GM21528 (cell line): ENCODE measurements around the gene ACTN4.

Source experiments
- ATAC-seq: cut with Tn5 transposase; IDR thresholded peaks from one replicate; pipeline ENCODE4 v1.9.1; 2021; ENCODE audit warnings: mild to moderate bottlenecking, moderate library complexity; ENCODE audit not compliant: unreplicated experiment, low FRiP score

The ACTN4 gene

DNA sequence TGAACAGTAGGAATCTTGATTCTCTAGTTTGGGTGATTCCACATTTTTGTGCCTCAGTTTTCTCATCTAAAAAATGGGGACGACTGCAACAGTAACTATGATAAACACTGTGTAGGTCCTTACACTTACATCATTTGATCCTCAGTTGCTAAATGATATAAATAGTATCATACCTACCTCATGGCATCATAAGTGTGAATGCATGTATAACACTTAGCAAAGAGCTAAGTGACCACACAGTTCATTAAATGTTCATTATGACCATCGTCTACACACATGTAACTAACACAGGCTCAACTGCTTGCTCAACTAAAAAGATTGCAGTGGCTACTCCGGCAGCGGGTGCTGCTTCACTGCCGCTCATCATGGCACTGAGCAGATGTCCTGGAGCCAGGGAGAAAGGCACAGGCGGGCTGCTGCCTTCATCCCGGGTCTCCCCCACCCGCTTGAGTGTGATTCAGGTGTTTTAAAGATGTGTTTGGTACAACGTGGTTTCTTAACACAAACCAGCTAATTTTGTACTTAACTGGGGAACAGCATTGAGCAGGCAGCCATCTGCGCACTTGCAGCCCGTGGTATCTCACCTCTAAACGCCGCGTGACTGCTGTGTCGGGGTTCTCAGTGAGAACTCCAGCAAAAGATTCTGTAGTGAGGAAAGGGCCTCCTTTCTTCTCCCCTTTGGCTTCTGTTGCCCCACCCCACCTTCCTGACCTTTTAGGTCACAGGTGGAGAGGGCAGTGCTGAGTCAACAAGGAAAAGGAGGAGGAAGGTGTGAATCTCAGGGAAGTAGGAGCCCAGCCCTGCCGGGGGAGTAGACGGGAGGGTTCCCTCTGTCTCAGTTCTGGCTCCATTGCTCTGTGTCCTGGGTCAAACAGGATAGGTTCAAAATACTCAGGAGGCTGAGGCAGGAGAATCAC is 11.7 kb upstream of the ACTN4 start:
- ATAC-seq: no peak

DNA sequence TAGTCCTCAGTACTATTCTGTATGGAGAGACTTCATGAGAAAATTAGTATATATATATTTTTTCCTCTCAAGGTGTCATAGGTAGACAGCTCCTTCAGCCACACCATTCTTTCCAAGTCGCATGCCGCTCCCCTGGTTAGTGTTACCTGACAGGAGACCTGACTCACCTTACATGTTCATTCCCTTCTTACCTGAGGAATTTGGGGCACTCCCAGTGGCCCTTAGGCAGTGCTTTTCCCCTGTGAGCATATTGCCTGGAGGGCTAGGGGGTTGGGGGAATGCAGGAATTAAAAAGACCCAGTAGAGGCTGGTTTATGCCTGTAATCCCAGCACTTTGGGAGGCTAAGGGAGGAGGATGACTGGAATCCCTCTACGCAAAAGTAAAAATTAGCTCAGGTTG is 9.0 kb upstream of the ACTN4 start:
- ATAC-seq: no peak

DNA sequence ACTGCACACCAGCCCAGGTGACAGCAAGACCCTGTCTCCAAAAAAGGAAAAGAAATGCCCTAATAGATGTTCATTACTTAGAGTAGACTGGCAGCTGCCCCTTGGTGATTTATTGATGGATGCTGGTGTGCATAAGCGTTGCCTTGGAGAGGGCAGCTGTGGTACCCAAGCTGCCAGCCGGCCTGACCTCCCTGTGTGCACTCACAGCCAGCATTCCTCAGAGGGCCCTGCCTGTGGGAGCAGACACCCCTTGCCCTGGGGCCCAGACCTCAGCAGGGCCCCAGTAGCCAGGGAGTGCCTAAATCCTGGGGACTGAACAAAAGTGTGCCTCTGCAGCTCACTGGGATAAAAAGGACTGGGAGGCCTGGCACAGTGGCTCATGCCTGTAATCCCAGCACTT is 7.8 kb upstream of the ACTN4 start:
- no peak for ATAC-seq

DNA sequence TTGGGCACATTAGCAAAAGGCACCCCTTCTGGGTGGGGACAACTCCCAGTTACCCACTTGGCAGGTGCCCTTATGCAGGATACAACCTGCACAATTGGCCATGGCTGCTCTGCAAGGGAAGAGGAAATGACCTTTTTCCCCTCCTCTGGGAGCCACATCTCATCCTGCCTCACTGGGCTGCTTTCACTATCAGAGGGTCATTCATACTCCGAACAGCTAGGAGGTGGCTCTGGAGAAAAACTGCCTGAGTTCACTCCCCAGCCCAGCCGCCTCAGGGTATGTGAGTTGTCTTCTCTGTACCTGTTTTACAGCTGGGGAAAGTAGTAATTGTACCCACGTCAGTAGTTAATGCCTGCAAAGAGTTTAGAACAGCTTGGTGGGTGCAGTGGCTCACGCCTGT is 7.1 kb upstream of the ACTN4 start:
- no peak for ATAC-seq

DNA sequence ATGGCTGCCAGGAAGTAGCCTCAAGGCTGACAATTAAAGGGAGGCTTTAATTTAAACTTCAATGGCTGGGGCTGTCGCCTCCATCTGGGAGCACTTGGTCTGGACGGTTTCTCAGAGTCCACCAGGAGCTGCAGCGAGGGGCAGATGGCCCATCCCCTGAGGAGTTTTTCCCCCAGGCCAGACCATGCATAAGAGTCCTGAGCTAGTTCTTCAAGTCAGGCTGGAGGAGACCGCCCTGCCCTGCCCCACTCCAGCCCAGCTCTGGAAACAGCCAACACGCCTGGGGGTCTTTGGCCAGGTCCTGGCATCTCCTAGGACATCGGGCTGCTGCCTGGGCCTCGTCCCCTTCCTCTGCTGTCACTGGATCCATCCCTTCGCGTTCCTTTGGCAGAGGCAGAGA is 5.3 kb upstream of the ACTN4 start:
- ATAC-seq: no peak

DNA sequence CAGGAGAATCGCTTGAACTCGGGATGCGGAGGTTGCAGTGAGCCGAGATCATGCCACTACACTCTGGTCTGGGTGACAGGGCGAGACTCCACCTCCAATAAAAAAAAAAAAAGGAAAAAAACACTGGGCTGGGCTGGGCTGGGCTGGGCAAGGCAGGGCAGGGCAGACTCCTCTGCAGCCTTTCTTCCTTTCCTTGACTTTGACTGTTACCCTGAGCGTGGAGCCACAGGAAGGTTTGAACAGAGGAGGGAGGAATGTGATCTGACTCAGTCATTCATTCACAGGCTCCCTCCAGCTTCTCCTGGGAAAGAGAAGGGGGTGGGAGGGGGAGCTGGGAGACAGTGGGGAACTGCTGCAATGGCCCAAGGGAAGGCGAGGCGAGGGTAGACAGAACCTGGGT is 2.7 kb upstream of the ACTN4 start:
- ATAC-seq: no peak

DNA sequence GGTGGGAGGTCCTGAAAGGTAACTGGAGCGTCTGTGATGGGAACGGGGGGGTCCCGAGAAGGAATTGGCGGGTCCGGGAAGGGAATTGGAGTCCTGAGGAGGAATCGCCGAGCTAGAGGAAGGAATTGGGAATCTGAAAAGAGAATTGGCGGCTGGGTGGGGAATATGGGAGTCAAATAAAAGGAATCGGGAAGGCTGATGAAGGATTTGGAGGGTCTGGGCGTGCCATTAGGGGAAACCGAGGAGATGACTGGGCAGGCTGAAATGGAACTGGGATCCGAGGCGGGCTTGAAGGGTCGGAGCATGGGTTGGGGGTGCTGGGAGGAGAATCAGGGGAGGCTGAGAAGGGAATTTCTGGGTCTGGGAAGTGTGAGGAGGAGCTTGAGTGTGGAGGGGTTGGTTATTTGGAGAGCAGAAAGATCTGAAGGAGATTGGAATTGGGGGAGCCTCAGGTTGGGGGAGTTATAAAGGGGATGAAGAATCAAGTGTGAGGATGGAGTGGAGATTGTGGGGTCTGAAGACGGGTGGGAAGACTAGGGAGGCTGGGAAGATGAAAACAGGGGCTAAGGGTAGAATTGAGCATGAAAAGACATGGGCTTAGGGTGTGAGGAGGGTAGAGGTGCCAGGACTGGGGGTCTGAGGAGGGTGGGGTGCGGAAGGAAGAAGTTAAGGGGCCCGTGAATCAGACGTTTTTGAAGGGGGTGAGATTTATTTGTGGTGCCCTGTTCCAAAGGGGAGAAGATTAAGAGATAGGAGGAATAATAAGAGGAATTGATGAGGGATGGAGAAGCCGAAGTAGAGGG is 718 bp downstream of the ACTN4 start:
- ATAC-seq: no peak

DNA sequence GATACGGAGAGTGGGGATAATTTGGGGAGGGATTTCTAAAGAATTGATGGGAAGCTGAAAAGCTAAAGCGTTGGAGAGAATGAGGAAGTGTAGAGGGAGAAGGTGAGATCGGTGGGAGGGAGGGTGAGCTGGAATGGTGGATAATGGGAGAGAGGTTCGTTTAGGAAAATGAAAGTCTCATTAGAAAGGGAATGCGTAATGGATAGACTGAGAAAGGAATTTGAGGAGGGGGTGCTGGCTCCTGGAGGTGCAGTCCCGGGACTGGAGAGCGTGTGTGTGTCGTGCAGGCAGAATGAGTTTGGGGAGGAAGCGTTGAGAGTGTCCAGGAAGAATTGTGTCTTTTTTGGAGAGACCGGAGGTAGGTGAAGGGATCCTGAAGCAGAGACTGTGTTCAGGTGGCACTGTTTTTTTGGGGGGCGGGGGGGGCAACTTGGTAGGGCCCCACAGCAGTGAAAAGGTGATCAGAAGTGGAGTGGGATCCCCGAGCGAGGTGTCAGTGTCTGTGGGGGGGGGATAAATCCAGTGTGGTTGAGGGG is 1.4 kb downstream of the ACTN4 start:
- ATAC-seq: no peak

DNA sequence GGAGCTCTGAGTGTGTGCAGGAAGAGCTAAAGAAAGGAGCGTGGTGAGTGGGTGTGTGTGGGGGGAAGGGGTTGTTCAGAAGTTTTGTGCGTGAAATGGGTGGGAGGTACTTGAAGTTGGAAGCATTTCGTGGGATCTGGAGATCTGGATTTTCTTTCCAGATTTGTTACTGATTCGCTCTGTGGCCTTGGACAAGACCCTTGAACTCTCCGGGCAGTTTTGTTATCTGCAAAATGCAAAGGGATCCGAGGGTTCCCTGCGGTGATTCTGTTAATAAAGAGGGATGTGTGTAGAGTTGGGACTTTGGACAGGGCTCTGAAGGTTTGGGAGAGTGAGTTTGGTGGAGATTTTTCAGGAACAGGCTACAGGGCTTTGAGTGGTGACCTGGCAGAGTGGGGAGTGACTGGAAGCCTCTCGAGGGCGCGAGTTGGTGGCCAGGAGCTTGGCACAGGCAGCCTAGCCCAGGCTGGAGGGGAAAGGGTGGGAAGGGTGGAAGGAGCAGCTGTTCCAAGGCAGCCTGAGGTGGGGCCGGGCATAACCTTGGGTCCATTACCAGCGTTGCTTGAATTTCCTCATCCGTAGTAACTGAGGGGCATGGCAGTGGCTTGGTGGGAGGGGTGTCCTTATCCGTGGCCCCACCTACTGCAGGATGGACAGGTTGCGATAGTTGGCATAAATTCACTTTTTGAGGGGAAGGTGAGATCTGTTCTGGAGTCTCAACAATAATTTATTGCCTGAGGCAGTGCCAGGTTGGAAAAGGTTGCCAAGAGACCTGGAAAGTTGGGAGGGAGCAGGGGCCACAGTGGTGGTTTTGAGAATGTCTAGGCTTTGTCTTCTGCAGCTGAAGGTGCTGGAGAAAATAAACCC is 2.1 kb downstream of the ACTN4 start:
- no peak for ATAC-seq

DNA sequence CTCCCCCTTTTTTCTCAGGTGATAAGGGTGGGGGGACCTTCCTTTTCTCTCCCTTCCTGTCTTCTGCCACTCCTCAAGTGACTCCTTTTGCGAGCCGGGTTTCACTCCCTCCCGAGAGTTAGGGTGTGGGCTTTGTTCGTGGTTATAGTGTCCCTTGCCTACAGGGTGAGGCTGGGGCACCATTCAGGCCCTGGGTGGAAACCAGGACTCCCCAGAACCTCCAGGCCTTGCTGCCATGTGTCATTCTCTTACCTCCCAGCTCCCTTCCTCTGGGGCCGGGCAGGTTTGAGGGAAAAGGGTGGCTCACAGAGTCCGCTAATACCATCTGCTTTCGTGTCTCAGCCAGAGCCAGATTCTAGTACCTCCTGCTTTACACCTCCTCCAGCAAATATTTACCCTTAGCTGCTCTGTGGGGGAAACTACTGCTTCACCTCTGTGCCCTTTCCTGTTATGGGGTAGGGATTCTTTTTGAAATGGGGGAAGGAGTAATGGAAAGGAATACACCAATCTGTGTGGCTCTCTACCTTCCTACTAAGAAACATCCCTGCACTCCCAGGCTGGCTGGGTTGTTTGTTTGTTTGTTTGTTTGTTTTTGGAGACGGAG is 2.8 kb downstream of the ACTN4 start:
- no peak for ATAC-seq

DNA sequence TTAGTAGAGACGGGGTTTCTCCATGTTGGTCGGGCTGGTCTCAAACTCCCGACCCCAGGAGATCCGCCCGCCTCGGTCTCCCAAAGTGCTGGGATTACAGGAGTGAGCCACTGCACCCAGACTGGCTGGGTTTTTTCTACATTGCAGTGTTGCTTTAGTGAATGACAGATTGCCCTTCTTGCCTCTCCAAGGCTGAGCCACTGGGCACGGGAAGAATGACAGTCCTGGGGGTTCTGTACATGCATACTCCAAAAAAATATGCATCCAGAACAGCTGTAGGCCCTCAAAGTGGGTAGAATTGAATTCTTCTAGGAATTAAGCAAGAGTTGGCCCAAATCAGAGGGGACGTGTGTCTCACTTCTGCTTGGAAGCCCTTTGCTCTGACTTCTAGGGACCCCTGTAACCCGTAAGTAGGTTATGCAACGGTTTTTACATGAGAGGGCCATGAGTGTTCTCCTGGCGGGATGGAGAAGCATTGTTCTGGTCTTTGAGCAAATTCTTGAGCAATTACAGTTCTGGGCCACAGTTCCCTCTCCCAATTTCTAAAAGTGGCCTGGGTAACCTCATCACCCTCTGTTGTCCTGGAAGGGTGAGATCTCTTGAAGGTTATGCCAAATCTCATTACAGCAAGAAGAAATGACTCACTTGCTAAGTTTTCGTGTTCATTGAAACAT is 3.6 kb downstream of the ACTN4 start:
- no peak for ATAC-seq

DNA sequence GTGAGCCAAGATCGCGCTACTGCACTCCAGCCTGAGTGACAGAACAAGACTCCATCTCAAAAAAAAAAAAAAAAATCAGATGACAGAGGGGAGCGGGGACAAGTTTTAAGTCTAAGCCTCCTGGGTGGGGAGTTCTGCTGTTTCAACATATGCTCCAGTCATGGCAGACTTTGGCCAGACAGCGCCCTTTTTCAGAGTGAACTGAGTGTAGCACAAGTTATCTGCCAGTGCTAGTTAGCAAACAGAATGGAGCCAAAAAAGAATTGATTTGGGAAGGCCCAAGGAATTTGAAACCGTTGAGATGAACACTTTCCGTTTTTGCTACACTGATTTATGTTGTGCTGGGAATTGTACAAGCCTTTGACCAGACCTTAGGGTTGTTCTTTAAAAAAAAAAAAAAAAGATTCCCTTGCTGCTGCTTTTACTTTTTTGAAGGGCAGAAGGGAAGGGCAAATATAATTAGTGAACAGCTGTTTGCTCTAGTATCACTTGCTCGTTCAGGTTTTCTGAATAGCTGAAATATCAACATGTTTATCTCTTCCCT is 5.7 kb downstream of the ACTN4 start:
- ATAC-seq: no peak

DNA sequence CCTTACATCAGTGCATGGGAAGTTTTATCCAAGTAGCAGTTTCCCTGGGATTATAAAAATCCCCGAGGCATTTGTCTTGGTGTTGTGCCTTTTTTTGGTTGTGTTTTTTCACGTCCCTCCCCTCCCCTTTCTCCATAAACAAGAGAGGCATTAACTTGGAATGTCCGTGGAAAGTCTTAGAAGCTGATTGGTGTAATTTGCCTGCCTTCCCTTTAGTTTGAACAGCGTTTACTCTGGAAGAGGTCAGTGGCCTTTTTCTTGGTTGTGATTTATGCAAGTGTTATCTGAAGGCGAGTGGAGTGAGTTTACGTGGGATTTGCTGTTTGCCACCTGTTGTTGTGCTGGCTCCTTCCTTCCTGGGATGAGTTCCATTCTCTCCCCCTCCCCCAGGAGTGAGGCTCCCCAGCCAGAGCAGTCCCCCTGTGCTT is 7.2 kb downstream of the ACTN4 start:
- ATAC-seq: no peak

DNA sequence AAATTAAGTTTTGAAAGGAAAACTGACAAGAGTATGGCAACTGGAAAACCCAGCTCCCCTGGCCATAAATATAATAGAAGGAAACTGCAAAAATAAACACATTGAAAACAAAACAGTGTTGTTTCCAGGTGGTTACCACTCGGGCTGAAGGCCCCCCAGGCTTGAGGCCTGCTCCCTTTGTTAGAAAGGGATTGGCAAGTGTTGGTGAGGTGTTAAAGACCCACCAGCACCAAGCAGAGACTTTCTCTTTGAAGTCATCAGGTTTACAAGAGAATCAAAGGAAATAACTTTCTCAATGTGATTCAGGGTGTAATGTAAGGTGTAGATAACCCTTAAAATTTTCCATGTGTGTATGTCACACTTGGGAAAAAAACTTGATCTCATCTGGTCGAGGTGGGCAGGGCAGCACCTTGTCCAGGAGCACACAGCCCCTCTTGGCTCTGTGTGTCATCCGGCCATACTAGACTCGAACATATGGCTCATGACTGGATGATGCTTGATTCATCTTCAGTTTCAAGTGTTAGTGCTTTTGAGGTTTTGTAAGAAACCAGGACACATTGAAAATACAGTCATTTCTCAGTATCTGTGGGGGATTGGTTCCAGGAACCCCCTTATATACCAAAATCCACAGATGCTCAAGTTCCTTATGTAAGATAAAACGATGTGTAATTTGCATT is 7.8 kb downstream of the ACTN4 start:
- no peak for ATAC-seq

DNA sequence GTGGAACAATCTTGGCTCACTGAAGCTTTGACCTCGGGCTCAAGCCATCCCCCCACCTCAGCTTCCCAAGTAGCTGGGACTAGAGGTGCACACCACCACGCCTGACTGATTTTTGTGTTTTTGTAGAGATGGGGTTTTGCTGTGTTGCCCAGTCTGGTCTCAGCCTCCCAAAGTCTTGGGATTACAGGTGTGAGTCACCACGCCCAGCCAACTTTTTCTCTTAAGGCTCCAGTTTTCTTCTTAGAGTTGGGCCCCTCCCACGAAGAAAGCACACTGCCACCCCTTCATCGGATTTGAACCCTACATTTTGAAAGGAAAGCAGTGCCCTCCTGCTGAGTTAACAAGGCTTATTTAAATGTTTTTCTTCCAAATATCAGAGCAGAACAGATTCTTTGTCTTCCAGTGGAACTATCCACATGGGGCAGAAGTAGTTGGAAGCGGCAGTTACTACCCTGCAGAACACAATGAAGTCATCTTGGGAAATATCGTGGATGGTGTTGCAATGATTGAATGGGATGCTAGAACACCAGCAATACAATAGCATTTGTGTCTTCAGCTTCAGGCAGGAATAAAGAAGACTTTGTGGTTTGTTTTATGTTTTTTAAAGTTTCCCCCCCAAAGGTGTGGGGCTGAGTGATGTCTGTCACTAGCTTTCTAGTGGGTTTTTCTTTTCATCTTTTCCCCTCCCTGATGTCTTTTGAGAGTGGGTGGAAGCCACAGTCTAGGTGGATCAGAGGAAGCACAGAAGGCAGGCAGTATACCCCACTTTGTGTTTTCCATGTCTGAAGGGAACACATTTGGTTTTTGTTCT is 8.9 kb downstream of the ACTN4 start:
- no peak for ATAC-seq

DNA sequence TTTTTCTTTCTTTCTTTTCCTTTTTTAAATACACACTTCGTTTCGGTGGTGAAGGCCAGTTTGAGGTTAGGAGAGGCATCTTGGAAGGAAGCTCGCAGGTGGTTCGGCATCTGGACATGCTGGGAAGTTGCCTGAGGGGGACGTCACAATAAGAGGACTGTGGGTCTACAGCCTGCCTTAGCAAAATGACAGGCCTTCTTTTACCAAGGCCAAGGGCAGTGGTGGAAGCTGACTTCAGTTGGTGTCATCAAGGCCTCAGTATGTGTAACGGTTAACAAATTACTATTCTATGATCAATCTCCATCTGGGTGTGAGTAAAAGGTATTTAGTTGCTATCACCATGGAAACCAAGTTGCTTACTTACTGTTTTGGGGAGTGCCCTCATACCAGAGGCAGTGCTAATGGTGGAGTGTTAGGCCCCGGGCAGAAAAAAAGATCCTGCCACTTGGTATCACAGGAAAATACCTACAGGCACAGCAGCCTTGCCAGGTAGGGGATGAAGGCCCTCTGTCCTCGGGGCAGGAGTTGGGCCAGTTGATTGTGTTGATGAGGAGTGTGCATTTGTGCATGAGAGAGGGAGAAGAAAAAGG is 10.3 kb downstream of the ACTN4 start:
- ATAC-seq: no peak

DNA sequence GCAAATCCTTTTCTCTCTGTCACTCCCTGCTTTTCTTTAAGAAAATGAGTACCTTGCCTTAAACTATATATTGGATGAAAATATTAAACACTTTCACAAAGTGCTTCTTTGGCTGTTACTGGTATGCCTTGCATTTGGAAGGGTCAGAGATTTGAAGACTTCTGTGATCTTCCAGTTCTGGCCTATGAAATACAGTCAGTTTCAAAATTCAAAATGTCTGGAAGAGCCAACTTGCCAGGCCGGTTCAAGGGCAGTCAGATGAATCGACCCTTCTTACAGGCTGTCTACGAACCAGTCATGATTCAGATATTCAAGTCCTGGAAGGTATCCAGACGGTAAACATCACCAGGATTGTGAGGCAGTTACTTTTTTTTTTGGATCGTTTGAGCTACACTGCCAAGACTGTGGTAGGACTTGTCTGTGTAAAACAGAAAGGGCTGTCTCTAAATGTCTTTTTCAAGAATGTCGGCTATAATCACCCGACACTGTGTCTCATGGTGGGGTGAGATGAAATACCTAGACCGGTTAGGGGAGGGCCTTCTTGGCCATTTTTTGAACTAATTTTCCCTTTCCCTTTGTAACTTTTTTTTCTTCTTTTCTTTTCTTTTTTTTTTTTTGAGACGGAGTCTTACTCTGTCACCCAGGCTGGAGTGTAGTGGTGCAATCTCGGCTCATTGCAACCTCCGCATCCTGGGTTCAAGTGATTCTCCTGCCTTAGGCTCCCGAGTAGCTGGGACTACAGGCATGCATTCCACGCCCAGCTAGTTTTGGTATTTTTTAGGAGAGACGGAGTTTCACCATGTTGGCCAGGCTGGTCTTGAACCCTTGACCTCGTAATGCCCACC is 11.2 kb downstream of the ACTN4 start:
- ATAC-seq: no peak
